SKM-1 (cell line): ENCODE data around the gene ZNF460.
"Not testable (repeated sequence)": the region's sequence is repeated elsewhere in the genome, so short reads cannot be mapped to it uniquely, and the experiment has no call there.

Source experiments
- DNase-seq: peaks from one replicate; lab custom pipeline; 2025; ENCODE audit not compliant: unreplicated experiment; lab: John Stamatoyannopoulos, UW

ZNF460 gene

GRCh38 chr19:57280165-57280961 is at the start of gene ZNF460:
TSS of gene ZNF460 (plus strand) at chr19:57280485. CDS start at chr19:57280807, 322 bp downstream.
- DNase-seq = peak; percentile 70

DNA sequence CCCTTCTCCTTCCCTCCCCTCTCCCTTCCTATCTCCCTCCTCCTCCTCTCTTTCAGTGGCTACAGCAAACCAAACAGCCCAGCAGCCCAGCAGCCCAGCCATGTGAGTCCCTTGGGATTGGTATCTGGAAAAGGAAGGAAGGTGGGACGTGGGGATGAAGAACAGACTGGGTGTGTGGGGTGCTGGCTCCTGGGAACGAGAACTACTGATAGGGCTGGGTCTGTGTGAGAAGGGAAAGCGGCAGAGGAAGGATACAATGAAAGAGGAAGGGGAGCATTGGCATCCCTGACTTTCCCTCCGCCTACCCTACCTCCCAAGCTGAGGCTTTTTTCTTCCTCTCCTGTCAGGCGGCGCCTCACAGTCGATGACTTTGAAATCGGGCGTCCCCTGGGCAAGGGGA is 48.6 kb upstream of the ZNF460 start:
- DNase-seq = no peak

DNA sequence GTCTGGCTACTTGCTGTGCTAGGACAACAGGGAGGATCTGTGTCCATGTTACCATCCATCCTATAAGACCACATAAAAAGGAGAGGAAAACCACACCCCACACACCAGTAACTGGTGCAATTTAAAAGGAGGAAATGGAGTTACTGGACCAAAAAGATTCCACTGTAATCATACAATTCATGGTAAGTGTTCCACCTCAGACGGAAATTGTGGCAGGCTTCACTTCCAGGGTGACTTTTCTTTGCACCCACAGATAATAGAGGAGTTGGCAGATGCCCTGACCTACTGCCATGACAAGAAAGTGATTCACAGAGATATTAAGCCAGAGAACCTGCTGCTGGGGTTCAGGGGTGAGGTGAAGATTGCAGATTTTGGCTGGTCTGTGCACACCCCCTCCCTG is 47.1 kb upstream of the ZNF460 start:
- DNase-seq = no peak

DNA sequence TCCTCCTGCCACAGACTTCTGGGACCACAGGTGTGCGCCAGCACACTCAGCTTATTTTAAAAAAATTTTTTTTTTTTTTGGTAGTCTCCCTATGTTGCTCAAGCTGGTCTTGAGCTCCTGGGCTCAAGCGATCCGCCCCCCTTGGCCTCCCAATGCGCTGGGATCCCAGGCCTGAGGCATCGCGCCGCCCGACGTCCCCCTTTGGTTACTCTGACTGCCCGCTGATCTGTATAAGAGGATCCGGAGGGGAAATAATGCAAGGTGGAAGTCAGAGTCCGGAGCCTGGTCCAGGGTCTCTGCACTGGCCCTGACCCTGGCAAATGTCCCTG is 40.3 kb upstream of the ZNF460 start:
- DNase-seq = no peak

GRCh38 chr19:57240311-57241090 is 39.8 kb upstream of the ZNF460 start, which contains the start of gene ZNF805:
TSS of gene ZNF805 (plus strand) at chr19:57240632. CDS start at chr19:57240892, 260 bp downstream.
- peak; percentile 27 for DNase-seq

- DNase-seq = no peak
These were observed 39.1 kb upstream of the ZNF460 start for GRCh38 chr19:57241176-57241575.

- no peak for DNase-seq
These were observed 37.5 kb upstream of the ZNF460 start for GRCh38 chr19:57242821-57243220.

- no peak for DNase-seq
These were observed 35.8 kb upstream of the ZNF460 start for GRCh38 chr19:57244513-57244912.

DNA sequence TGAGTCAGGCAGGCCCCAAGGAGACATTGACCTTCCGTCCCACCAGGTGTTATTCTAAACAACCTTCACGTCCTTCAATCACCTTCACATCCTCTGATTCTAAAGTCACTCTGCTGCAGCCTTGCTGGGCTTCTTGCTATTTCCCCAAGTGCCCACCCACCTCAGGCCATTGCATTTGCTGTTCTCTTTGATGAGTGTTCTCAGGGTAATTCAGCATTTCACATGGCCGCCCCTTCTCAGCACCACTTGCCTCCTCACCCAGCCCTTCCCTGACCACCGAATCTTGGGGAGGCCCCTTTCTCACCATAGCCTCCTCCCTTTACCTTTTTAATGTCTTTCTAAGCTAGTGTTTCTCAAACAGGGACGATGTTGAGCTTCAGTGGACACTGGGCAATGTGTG is 35.2 kb upstream of the ZNF460 start:
- no peak for DNase-seq

GRCh38 chr19:57245959-57246358 is 34.3 kb upstream of the ZNF460 start:
- DNase-seq = no peak

- no peak for DNase-seq
These were observed 31.6 kb upstream of the ZNF460 start for GRCh38 chr19:57248646-57249045.

GRCh38 chr19:57249329-57249728 is 31.0 kb upstream of the ZNF460 start:
- no peak for DNase-seq

DNA sequence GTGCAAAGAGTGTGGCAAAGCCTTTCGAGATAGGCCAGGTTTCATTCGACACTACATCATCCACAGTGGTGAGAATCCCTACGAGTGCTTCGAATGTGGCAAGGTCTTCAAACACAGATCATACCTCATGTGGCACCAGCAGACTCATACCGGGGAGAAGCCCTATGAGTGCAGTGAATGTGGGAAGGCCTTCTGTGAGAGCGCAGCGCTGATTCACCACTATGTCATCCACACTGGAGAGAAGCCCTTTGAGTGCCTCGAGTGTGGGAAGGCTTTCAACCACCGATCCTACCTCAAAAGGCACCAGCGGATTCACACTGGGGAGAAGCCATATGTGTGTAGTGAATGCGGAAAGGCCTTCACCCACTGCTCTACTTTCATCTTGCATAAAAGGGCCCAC is 26.5 kb upstream of the ZNF460 start:
- not testable (repeated sequence) for DNase-seq

GRCh38 chr19:57262044-57262443 is 18.2 kb upstream of the ZNF460 start:
- DNase-seq = no peak

GRCh38 chr19:57263244-57263741 is 17.0 kb upstream of the ZNF460 start:
- DNase-seq = no peak

- no peak for DNase-seq
These were observed 13.0 kb upstream of the ZNF460 start for GRCh38 chr19:57267291-57267690.

GRCh38 chr19:57269515-57270250 is 10.6 kb upstream of the ZNF460 start:
- DNase-seq = no peak

- no peak for DNase-seq
These were observed 9.0 kb upstream of the ZNF460 start for GRCh38 chr19:57271280-57271679.

GRCh38 chr19:57273014-57273413 is 7.3 kb upstream of the ZNF460 start:
- no peak for DNase-seq

- no peak for DNase-seq
These were observed 3.9 kb upstream of the ZNF460 start for GRCh38 chr19:57276430-57276829.

DNA sequence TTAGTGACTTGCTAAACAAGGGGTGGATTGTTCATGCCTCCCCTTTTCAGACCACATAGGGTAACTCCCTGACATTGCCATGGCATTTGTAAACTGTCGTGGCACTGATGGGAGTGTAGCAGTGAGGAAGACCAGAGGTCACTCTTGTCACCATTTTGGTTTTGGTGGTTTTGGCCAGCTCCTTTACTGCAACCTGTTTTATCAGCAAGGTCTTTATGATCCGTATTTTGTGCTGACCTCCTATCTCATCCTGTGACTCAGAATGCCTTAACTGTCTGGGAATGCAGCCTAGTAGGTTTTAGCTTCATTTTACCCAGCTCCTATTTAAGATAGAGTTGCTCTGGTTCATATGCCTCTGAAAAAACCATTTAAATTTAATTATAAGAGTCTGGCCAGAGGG is 1.8 kb upstream of the ZNF460 start:
- DNase-seq = not testable (repeated sequence)
